ENCODE measurements around the gene ASB12.

Gene ASB12

GRCh38 chrX:64186974-64187761 is 43.2 kb downstream of the ASB12 start:
- DNase-seq (ENCODE audit: low read depth in 4 of 4, low spot score in 1 of 4), result no peak

- DNase-seq (ENCODE audit: low read depth in 4 of 4, low spot score in 1 of 4), result no peak
These were observed 46.0 kb downstream of the ASB12 start for GRCh38 chrX:64184396-64184795.

DNA sequence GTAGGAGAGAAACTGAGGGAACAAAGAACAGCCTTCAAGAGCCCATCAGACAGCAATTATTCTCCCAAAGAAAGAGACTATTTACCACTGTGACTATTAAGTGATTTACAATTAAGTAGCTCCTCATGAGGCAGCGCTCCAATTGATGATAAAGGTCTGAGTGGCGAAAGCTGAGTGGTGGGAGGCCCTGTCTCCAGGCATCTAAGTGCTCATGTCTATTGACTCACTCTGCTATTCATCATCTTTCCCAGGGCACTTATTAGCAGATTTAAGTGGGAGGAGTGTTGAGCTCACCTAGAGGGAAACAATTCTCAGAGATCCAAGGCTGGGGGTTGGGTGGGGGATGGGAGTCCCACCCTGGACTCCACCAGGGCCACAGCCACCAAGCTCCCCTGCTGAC is 48.2 kb downstream of the ASB12 start:
- DNase-seq (ENCODE audit: low read depth in 4 of 4, low spot score in 1 of 4), result no peak

DNA sequence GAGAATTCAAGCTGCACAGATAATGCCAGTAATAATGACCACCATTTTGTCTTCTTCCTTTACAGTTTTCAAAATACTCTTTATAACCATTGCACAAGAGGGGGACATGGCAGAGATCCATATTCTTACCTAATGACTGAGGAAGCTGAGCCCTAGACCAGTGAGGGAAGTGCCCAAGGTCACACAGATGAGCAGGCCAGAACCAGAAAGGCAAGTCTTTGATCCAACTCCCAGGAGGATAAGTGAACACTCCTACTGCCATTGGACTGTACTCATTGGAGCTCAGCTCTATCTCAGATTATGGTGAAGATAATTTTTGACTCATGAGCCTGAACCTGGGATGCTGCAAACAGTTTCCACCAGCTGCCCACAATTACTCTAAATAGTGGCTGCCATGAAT is 53.5 kb downstream of the ASB12 start:
- DNase-seq (ENCODE audit: low read depth in 4 of 4, low spot score in 1 of 4), result no peak

Data from stimulated activated CD4-positive, alpha-beta T cell treated with anti-CD3 and anti-CD28 coated beads, Interleukin-1b, Interleukin-23, amount 100 ng/mL, for 24 hours (primary cell).